Keratinocyte (primary cell): Measurements from ENCODE around the gene P4HB. TPM values are rescaled to one million over a fixed set of nuclear protein-coding genes. Genes with fewer than 3 reads are reported as not detected.

ENCODE experiments used
- DNase-seq: peaks from one replicate; pipeline ENCODE4 v3.0.0-alpha.2; 2011; ENCODE audit warnings: low read depth, missing footprints, low spot score
- FAIRE-seq: peaks from 2 replicates; lab custom pipeline; 2011; peaks lifted over from hg19 to GRCh38; lab: Jason Lieb, UNC
- H2AFZ ChIP-seq: 2 replicates; pipeline ENCODE4 v1.6.0; 2012; ENCODE audit warnings: low read length, control low read depth, inconsistent platforms; ENCODE audit not compliant: control insufficient read depth
- H3K27ac ChIP-seq: 2 replicates; pipeline ENCODE4 v1.5.1; 2011; ENCODE audit warnings: low read length; ENCODE audit not compliant: control insufficient read depth, insufficient read depth
- H3K27me3 ChIP-seq: 3 replicates; pipeline ENCODE4 v1.6.0; 2011; ENCODE audit warnings: low read length; ENCODE audit not compliant: control insufficient read depth, insufficient read depth; ENCODE audit errors: extremely low read depth
- H3K36me3 ChIP-seq, 2 experiments: 2 replicates in 1 of 2; 3 replicates in 1 of 2; pipeline ENCODE4 v1.5.1; 2011; ENCODE audit warnings: low read length in 2 of 2, mild to moderate bottlenecking in 1 of 2; ENCODE audit not compliant: control insufficient read depth in 2 of 2, insufficient read depth in 2 of 2; ENCODE audit errors: extremely low read depth in 1 of 2
- H3K4me1 ChIP-seq: 3 replicates; pipeline ENCODE4 v1.5.1; 2011; ENCODE audit warnings: low read length; ENCODE audit not compliant: control insufficient read depth, insufficient read depth; ENCODE audit errors: extremely low read depth
- H3K4me2 ChIP-seq: 3 replicates; pipeline ENCODE4 v1.6.0; 2011; ENCODE audit warnings: low read depth, low read length; ENCODE audit not compliant: control insufficient read depth, insufficient read depth; ENCODE audit errors: extremely low read depth
- H3K4me3 ChIP-seq, 3 experiments: fragments of 200-600 bp in 1 of 3; sonication (generic) in 1 of 3; 2 replicates in 2 of 3; 3 replicates in 1 of 3; pipeline ENCODE4 v1.5.1; 2011 to 2016; ENCODE audit warnings: low read length in 3 of 3, mild to moderate bottlenecking in 3 of 3, control low read depth in 2 of 3, inconsistent platforms in 1 of 3, low read depth in 1 of 3, mixed read lengths in 1 of 3, mixed run types in 1 of 3, moderate library complexity in 1 of 3; ENCODE audit not compliant: control insufficient read depth in 2 of 3, insufficient read depth in 2 of 3; ENCODE audit errors: extremely low read depth in 1 of 3
- H3K79me2 ChIP-seq: 2 replicates; pipeline ENCODE4 v1.6.0; 2012; ENCODE audit warnings: low read length; ENCODE audit not compliant: control insufficient read depth, insufficient read depth
- H3K9ac ChIP-seq: 3 replicates; pipeline ENCODE4 v1.6.0; 2011; ENCODE audit warnings: low read length; ENCODE audit not compliant: control insufficient read depth, insufficient read depth; ENCODE audit errors: extremely low read depth
- H3K9me1 ChIP-seq: 3 replicates; pipeline ENCODE4 v1.6.0; 2011; ENCODE audit warnings: low read length; ENCODE audit not compliant: control insufficient read depth, insufficient read depth; ENCODE audit errors: extremely low read depth
- H3K9me3 ChIP-seq: 2 replicates; pipeline ENCODE4 v1.5.1; 2012; ENCODE audit warnings: low read depth, low read length; ENCODE audit not compliant: control insufficient read depth
- H4K20me1 ChIP-seq: 3 replicates; pipeline ENCODE4 v1.6.0; 2011; ENCODE audit warnings: low read length; ENCODE audit not compliant: control insufficient read depth, insufficient read depth; ENCODE audit errors: extremely low read depth
- EZH2 ChIP-seq: IDR thresholded peaks from one replicate; pipeline ENCODE4 v1.6.1; 2012; ENCODE audit warnings: inconsistent platforms, mild to moderate bottlenecking, low read length, moderate library complexity
- dilution Hi-C: fragments of 300-500 bp; cut with MboI; formaldehyde crosslinking; loops from one replicate; pipeline ENCODE4 v1.7.0; 2020; ENCODE audit warnings: low sequenced_read_pairs; ENCODE audit not compliant: extremely low pct_ligation_motif_present
- polyA plus RNA-seq, 5 experiments: library from polyadenylated mRNA; depleted of rRNA in 3 of 5; stranded (reverse) in 3 of 5; stranded (forward) in 1 of 5; unstranded in 1 of 5; fragments of >200 nt; gene quantifications; 1 replicate in 1 of 5; 2 replicates in 3 of 5; 3 replicates in 1 of 5; pipeline versions ENCODE4 v1.2.1 to v1.2.3, GENCODE V29; 2011 to 2012; ENCODE audit warnings: missing spikeins in 2 of 5, low read depth in 1 of 5, low replicate concordance in 1 of 5
- TF ChIP-seq, protein P1 (sequence below), 3 experiments: IDR thresholded peaks in 1 of 3; conservative IDR thresholded peaks in 1 of 3; optimal IDR thresholded peaks in 1 of 3; 2 replicates in 2 of 3; 3 replicates in 1 of 3; pipeline versions ENCODE3 to v1.5.1; 2011; ENCODE audit warnings: low read length in 3 of 3, mild to moderate bottlenecking in 3 of 3, moderate library complexity in 2 of 3, control low read depth in 1 of 3, inconsistent platforms in 1 of 3; ENCODE audit not compliant: insufficient read depth in 2 of 3; ENCODE audit errors: extremely low read depth in 1 of 3

The P4HB gene
- polyA plus RNA-seq, 1 donor (not counting 4 experiments of a cell fraction or from before 2014, with no cell fraction given): 149 TPM

DNA sequence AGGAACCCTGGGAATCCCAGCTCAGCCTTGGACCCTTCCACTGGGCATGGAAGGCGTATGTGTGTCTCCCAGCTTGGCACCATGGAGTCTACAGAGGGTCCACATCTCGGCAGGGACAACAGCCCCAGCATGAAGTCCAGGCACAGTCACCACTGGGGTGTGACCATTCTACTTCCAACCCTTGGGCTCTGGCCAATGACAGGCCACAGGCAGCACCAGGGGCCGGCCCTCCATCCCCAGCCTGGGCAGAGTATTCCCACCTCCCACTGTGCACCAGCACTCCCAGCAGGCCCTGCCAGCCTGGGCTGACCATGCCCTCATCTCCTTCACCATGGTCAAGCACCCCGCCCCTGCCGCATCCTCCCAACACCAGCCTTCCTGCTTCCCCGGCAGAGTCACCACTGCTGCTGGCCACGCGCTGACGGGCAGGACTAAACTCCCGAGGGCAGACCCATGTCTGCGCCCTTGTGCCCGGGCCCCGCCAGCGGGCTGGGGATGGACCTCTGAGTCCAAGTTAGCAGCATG lies 15.9 kb downstream of the P4HB start:
- no peak for FAIRE-seq
- Histone ChIP-seq H3K9me3 (no peaks in the 10 kb centered on the region), H4K20me1 (peaks cover 2% of the 10 kb centered on the region)

DNA sequence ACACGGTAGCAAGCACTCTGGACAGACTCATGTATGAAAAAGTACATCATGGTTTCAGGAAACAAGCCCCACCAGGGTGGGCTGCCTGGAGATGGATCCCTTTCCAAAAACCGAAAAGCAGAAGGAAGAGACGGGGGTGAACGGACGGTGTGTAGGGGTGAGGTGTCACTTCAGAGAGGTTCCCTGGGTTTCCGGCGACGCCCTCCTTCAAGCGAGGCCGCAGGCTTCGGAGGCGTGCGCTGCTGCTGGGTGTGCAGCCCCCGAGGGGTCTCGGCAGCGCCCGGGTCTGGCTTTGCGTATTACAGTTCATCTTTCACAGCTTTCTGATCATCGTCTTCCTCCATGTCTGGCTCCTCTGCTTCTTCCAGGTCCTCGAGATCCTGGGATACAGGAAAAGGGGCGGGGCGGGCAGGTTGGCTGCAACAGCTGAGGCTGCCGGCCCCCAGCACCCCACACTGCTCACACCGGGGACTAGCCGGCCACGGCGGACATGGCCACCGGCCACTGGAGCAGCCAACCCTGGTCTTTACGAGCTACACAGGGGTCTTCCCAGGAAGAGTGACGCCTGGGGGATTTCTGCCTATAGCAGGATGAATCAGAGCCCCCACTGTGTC lies 16.5 kb downstream of the P4HB start:
- H4K20me1 ChIP-seq: peaks cover 2% of the 10 kb centered on the region
- DNase-seq (no peak), FAIRE-seq (no peak)
- H2AFZ ChIP-seq: no peak overlapping the region
- H3K4me2 ChIP-seq: no peak overlapping the region
- H3K9me1 ChIP-seq: no peaks in the 10 kb centered on the region
- H3K4me1 ChIP-seq: peaks cover 36% of the 10 kb centered on the region
- H3K4me3 ChIP-seq: no peak overlapping the region
- no peak overlapping the region for H3K9ac ChIP-seq
- H3K27me3 ChIP-seq: no peaks in the 10 kb centered on the region
- no peaks in the 10 kb centered on the region for H3K9me3 ChIP-seq
- peaks cover 36 to 54% of the 10 kb centered on the region in 2 experiments for H3K36me3 ChIP-seq
- no peaks in the 10 kb centered on the region for H3K79me2 ChIP-seq
- no peak overlapping the region for H3K27ac ChIP-seq
- dilution Hi-C loops: no loop called here
- TF ChIP-seq, protein P1, sequence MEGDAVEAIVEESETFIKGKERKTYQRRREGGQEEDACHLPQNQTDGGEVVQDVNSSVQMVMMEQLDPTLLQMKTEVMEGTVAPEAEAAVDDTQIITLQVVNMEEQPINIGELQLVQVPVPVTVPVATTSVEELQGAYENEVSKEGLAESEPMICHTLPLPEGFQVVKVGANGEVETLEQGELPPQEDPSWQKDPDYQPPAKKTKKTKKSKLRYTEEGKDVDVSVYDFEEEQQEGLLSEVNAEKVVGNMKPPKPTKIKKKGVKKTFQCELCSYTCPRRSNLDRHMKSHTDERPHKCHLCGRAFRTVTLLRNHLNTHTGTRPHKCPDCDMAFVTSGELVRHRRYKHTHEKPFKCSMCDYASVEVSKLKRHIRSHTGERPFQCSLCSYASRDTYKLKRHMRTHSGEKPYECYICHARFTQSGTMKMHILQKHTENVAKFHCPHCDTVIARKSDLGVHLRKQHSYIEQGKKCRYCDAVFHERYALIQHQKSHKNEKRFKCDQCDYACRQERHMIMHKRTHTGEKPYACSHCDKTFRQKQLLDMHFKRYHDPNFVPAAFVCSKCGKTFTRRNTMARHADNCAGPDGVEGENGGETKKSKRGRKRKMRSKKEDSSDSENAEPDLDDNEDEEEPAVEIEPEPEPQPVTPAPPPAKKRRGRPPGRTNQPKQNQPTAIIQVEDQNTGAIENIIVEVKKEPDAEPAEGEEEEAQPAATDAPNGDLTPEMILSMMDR (optimal IDR thresholded peaks at IDR 0.05 in 1 of 3, IDR thresholded peaks at IDR 0.05 in 1 of 3, conservative IDR thresholded peaks at IDR 0.05 in 1 of 3; ENCODE audit: extremely low read depth in 1 of 3, insufficient read depth in 2 of 3, low read length in 3 of 3): no peak
- no peak for TF ChIP-seq EZH2

More for the DNA sequence above, 15.9 kb downstream of the P4HB start:
- no peak overlapping the region for H3K9ac ChIP-seq
- H3K27ac ChIP-seq: no peak overlapping the region
- peaks cover 38 to 55% of the 10 kb centered on the region in 2 experiments for H3K36me3 ChIP-seq
- no peaks in the 10 kb centered on the region for H3K79me2 ChIP-seq
- H3K4me1 ChIP-seq: peaks cover 36% of the 10 kb centered on the region
- no peak overlapping the region for H3K4me3 ChIP-seq
- no peak for DNase-seq
- H3K9me1 ChIP-seq: no peaks in the 10 kb centered on the region
- no peaks in the 10 kb centered on the region for H3K27me3 ChIP-seq
- no peak overlapping the region for H3K4me2 ChIP-seq
- no peak for TF ChIP-seq EZH2
- TF ChIP-seq, protein P1 (optimal IDR thresholded peaks at IDR 0.05 in 1 of 3, IDR thresholded peaks at IDR 0.05 in 1 of 3, conservative IDR thresholded peaks at IDR 0.05 in 1 of 3; ENCODE audit: extremely low read depth in 1 of 3, insufficient read depth in 2 of 3, low read length in 3 of 3): no peak
- H2AFZ ChIP-seq: no peak overlapping the region
- dilution Hi-C loops: no loop called here
